Mesendoderm (in vitro differentiated cells): ENCODE results near the gene ALDH1A3.

Source experiments
- DNase-seq: peaks from one replicate; pipeline ENCODE4 v3.0.0; 2013
- H2AK5ac ChIP-seq: 2 replicates; pipeline ENCODE4 v1.6.1; 2013; ENCODE audit warnings: low read length, inconsistent platforms
- H2BK120ac ChIP-seq: 2 replicates; pipeline ENCODE4 v1.6.1; 2013; ENCODE audit warnings: low read depth, mild to moderate bottlenecking, low read length, moderate library complexity, mixed read lengths
- H2BK15ac ChIP-seq: replicated peaks from 2 replicates; pipeline ENCODE4 v1.6.1; 2013; ENCODE audit warnings: low read depth, mild to moderate bottlenecking, moderate library complexity
- H2BK5ac ChIP-seq: 2 replicates; pipeline ENCODE4 v1.6.1; 2013; ENCODE audit warnings: low read length, inconsistent platforms
- H3K18ac ChIP-seq: 2 replicates; pipeline ENCODE4 v1.6.1; 2013; ENCODE audit warnings: mild to moderate bottlenecking, low read length, mixed read lengths
- H3K23ac ChIP-seq: one replicate; pipeline ENCODE4 v1.6.1; 2013; ENCODE audit warnings: low read length
- H3K27ac ChIP-seq: 2 replicates; pipeline ENCODE4 v1.5.1; 2013; ENCODE audit warnings: low read depth, mild to moderate bottlenecking, inconsistent platforms, low read length, moderate library complexity
- H3K27me3 ChIP-seq: 2 replicates; pipeline ENCODE4 v1.6.1; 2013; ENCODE audit warnings: low read length, control low read depth, mild to moderate bottlenecking, inconsistent platforms; ENCODE audit not compliant: insufficient read depth, poor library complexity
- H3K36me3 ChIP-seq: 2 replicates; pipeline ENCODE4 v1.6.1; 2013; ENCODE audit warnings: low read length, inconsistent platforms; ENCODE audit not compliant: control insufficient read depth, insufficient read depth
- H3K4ac ChIP-seq: one replicate; pipeline ENCODE4 v1.6.1; 2013; ENCODE audit warnings: low read depth, mild to moderate bottlenecking, low read length, moderate library complexity
- H3K4me1 ChIP-seq: 2 replicates; pipeline ENCODE4 v1.6.1; 2013; ENCODE audit warnings: low read depth, low read length, inconsistent platforms; ENCODE audit not compliant: control insufficient read depth
- H3K4me2 ChIP-seq: 2 replicates; pipeline ENCODE4 v1.6.1; 2013; ENCODE audit warnings: low read length
- H3K4me3 ChIP-seq: 2 replicates; pipeline ENCODE4 v1.5.1; 2013; ENCODE audit warnings: mild to moderate bottlenecking, low read length
- H3K56ac ChIP-seq: one replicate; pipeline ENCODE4 v1.6.1; 2013; ENCODE audit warnings: low read length
- H3K79me1 ChIP-seq: 2 replicates; pipeline ENCODE4 v1.6.1; 2013; ENCODE audit warnings: low read length, inconsistent platforms
- H3K79me2 ChIP-seq: 2 replicates; pipeline ENCODE4 v1.6.1; 2013; ENCODE audit warnings: mild to moderate bottlenecking, low read length; ENCODE audit not compliant: control insufficient read depth, insufficient read depth
- H3K9ac ChIP-seq: 2 replicates; pipeline ENCODE4 v1.6.1; 2013; ENCODE audit warnings: low read length, inconsistent platforms
- H4K5ac ChIP-seq: one replicate; pipeline ENCODE4 v1.6.1; 2013; ENCODE audit warnings: low read length
- H4K8ac ChIP-seq: one replicate; pipeline ENCODE4 v1.6.1; 2013; ENCODE audit warnings: low read depth, mild to moderate bottlenecking, control low read depth, low read length, moderate library complexity
- WGBS: extraction: QIAGEN DNeasy Blood & Tissue Kit; methylation state at CpG from one replicate; pipeline ENCODE4 v1.1.7; 2013; ENCODE audit warnings: low lambda C conversion rate, missing lambda C conversion rate; ENCODE audit not compliant: insufficient coverage; ENCODE audit errors: extremely low coverage; 5-methylcytosine and 5-hydroxymethylcytosine counted together

Gene ALDH1A3

GRCh38 chr15:100853676-100854440 is 25.8 kb upstream of the ALDH1A3 start:
- no CpG with 5 or more reads among the region's 15 CpGs for WGBS
- DNase-seq, result no peak
- H3K79me2 ChIP-seq, result no peaks in the 10 kb centered on the region
- no peak overlapping the region for H3K4me3 ChIP-seq
- no peak overlapping the region for H3K4me2 ChIP-seq
- H3K9ac ChIP-seq, result no peak overlapping the region
- H2BK5ac ChIP-seq, result no peak overlapping the region
- no peak overlapping the region for H2AK5ac ChIP-seq
- H3K79me1 ChIP-seq, result no peaks in the 10 kb centered on the region
- no peaks in the 10 kb centered on the region for H3K36me3 ChIP-seq
- no peak overlapping the region for H3K18ac ChIP-seq
- no peak overlapping the region for H3K4ac ChIP-seq
- H2BK15ac ChIP-seq, result no peak overlapping the region
- H3K27me3 ChIP-seq, result no peaks in the 10 kb centered on the region
- H4K5ac ChIP-seq, result no peak overlapping the region
- H3K4me1 ChIP-seq, result no peaks in the 10 kb centered on the region
- no peak overlapping the region for H3K23ac ChIP-seq
- no peak overlapping the region for H3K27ac ChIP-seq
- H3K56ac ChIP-seq, result no peak overlapping the region
- H4K8ac ChIP-seq, result no peak overlapping the region
- H2BK120ac ChIP-seq, result no peak overlapping the region

- H2BK5ac ChIP-seq, result no peak overlapping the region
- H3K4me1 ChIP-seq, result no peaks in the 10 kb centered on the region
- H3K79me1 ChIP-seq, result no peaks in the 10 kb centered on the region
- no peak overlapping the region for H3K18ac ChIP-seq
- no peaks in the 10 kb centered on the region for H3K36me3 ChIP-seq
- H3K4me2 ChIP-seq, result no peak overlapping the region
- H3K9ac ChIP-seq, result no peak overlapping the region
- H2BK15ac ChIP-seq, result no peak overlapping the region
- H2BK120ac ChIP-seq, result no peak overlapping the region
- no peaks in the 10 kb centered on the region for H3K79me2 ChIP-seq
- no CpG with 5 or more reads among the region's 5 CpGs for WGBS
- H4K8ac ChIP-seq, result no peak overlapping the region
- DNase-seq, result no peak
- H4K5ac ChIP-seq, result no peak overlapping the region
- no peak overlapping the region for H3K56ac ChIP-seq
- no peak overlapping the region for H3K4me3 ChIP-seq
- no peak overlapping the region for H3K23ac ChIP-seq
- H2AK5ac ChIP-seq, result no peak overlapping the region
- no peaks in the 10 kb centered on the region for H3K27me3 ChIP-seq
- H3K27ac ChIP-seq, result no peak overlapping the region
- H3K4ac ChIP-seq, result no peak overlapping the region
Measured at GRCh38 chr15:100856867-100857266, 22.8 kb upstream of the ALDH1A3 start.

DNA sequence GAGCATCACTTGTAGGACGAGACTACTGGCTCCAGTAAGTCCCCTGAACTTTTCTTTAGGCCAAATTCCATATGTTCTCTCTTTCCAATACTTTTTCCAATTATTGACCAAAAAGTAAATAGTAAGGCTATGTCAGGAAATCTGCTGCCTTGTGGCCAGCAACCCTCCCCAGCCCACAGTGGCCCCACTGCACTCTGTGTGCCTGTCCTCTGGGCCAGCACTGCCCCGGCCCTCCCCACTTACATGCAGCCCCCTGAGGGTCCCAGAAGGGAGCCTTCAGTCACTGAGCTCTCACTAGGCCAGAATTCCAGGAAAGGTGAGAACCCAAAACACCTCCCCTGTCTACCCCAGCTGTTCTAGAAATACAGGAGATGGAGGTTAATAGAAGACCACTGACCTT is 21.3 kb upstream of the ALDH1A3 start:
- H3K4ac ChIP-seq, result no peak overlapping the region

GRCh38 chr15:100859970-100860828 is 19.4 kb upstream of the ALDH1A3 start:
- Histone ChIP-seq H4K8ac (no peak overlapping the region), H3K23ac (no peak overlapping the region), H3K36me3 (no peaks in the 10 kb centered on the region), H3K4me3 (no peak overlapping the region), H3K27ac (no peak overlapping the region), H2BK120ac (no peak overlapping the region), H3K4me1 (no peaks in the 10 kb centered on the region), H3K9ac (no peak overlapping the region), H2AK5ac (no peak overlapping the region), H2BK5ac (no peak overlapping the region), H3K18ac (no peak overlapping the region), H3K56ac (no peak overlapping the region), H3K27me3 (no peaks in the 10 kb centered on the region), H3K4ac (no peak overlapping the region), H4K5ac (no peak overlapping the region), H3K79me1 (no peaks in the 10 kb centered on the region), H3K4me2 (no peak overlapping the region), H3K79me2 (no peaks in the 10 kb centered on the region), H2BK15ac (no peak overlapping the region)
- DNase-seq, result no peak
- WGBS, result no CpG with 5 or more reads among the region's 11 CpGs

More for the DNA sequence above, 21.3 kb upstream of the ALDH1A3 start:
- Histone ChIP-seq H2BK120ac (no peak overlapping the region), H4K5ac (no peak overlapping the region), H3K36me3 (no peaks in the 10 kb centered on the region), H3K4me1 (no peaks in the 10 kb centered on the region), H2BK15ac (no peak overlapping the region), H2BK5ac (no peak overlapping the region), H3K23ac (no peak overlapping the region), H3K18ac (no peak overlapping the region), H2AK5ac (no peak overlapping the region), H3K79me2 (no peaks in the 10 kb centered on the region), H3K79me1 (no peaks in the 10 kb centered on the region), H3K4me3 (no peak overlapping the region), H3K27me3 (no peaks in the 10 kb centered on the region), H3K56ac (no peak overlapping the region), H3K9ac (no peak overlapping the region), H3K4me2 (no peak overlapping the region), H4K8ac (no peak overlapping the region), H3K27ac (no peak overlapping the region)
- no CpG with 5 or more reads among the region's 2 CpGs for WGBS
- DNase-seq, result no peak

DNA sequence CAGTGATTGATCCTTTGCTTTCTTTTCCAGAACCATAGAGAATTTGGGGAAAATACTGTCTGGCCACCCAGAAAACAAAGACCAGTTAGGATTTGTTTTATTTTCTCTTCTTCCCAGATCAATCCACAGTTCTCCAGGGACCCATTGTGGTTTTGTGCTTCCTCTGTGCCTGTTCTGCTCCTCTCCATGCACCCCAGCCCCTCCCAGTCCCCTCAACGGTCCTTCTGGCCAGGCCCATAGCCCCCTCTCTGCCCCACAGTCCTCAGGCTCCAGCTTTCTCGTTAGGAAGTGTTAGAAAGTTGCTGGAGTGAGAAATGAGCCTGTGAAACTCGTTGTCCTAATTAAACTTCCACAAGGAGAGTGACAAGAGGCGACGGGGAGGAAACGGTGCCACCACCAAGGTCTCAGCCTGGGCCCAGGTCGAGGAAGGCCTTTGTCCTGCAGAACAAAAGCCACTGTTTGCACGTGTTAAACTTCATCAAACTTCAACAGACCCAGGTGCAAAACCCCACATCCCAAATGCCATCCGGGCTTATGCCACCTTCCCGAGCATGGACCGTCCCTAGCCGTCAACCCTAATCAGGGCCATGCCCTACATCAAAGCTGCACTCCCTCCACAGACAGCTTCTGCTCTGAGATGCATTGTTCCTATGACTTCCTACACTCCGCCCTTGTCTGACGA is 18.7 kb upstream of the ALDH1A3 start:
- Histone ChIP-seq H4K8ac (no peak overlapping the region), H3K23ac (no peak overlapping the region), H3K4me1 (no peaks in the 10 kb centered on the region), H3K36me3 (no peaks in the 10 kb centered on the region), H3K79me1 (no peaks in the 10 kb centered on the region), H3K27me3 (no peaks in the 10 kb centered on the region), H4K5ac (no peak overlapping the region), H3K4me2 (no peak overlapping the region), H2BK15ac (no peak overlapping the region), H2AK5ac (no peak overlapping the region), H3K27ac (no peak overlapping the region), H2BK5ac (no peak overlapping the region), H3K9ac (no peak overlapping the region), H3K4ac (no peak overlapping the region), H3K79me2 (no peaks in the 10 kb centered on the region), H3K4me3 (no peak overlapping the region), H2BK120ac (no peak overlapping the region), H3K56ac (no peak overlapping the region), H3K18ac (no peak overlapping the region)
- WGBS, result no CpG with 5 or more reads among the region's 14 CpGs
- DNase-seq, result no peak
